Activated CD8-positive, alpha-beta memory T cell treated with anti-CD3 and anti-CD28 coated beads, Interleukin-2, amount 50 U/mL, for 1 hour (primary cell): Measurements from ENCODE around the gene ADAMTS16.

ENCODE experiments used
- DNase-seq: peaks from one replicate; pipeline ENCODE4 v3.0.0-alpha.2; 2020; ENCODE audit errors: extremely low read depth

ADAMTS16 gene

DNA sequence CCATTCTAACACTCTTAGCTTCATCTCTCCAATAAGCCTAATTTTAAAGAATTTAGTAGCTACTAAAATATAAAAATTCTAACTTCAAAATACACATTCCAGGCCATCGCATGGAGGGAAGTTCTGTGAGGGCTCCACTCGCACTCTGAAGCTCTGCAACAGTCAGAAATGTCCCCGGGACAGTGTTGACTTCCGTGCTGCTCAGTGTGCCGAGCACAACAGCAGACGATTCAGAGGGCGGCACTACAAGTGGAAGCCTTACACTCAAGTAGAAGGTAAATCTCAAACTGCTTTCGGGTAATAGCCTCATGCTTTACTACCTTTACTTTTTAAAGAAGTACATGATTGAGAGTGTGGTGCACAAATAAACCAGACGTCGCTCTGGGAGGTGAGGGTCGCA is 94.8 kb downstream of the ADAMTS16 start:
- DNase-seq, result no peak

DNA sequence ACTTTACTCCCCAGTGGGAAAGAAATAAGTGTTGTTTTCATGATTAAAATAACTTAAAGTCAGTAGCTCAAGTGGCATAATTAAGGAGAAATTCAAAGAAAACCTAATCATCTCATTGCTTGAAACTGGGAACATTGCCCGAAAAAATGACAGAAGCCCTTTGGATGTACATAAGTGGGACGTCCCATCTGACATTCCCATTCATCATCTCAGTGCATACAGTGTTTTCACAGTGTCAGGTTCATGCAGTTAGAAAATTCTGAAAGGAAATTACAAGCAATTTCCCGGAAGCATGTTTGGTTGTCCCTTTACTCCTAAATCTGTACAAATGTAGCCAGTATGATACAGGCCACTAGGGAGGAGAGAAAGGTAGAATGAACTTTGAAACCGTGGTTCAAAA is 95.6 kb downstream of the ADAMTS16 start:
- DNase-seq, result no peak

DNA sequence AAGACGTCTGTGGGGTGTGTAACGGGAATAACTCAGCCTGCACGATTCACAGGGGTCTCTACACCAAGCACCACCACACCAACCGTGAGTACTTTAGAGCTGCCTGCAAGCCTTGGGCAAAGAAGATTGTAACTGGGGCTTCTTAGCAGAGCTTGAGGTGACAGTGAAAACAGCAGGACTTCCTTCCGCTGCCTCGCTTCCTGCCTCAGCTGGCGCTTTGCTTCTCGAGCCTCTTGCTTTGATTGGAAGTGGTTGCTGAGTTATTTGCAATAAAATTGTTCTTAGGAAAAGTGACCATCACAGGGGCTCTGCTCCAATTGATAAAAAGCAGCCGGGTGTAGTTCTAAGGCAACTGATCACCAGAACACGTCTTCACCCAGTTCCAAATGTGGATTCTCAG is 99.1 kb downstream of the ADAMTS16 start:
- DNase-seq, result no peak

DNA sequence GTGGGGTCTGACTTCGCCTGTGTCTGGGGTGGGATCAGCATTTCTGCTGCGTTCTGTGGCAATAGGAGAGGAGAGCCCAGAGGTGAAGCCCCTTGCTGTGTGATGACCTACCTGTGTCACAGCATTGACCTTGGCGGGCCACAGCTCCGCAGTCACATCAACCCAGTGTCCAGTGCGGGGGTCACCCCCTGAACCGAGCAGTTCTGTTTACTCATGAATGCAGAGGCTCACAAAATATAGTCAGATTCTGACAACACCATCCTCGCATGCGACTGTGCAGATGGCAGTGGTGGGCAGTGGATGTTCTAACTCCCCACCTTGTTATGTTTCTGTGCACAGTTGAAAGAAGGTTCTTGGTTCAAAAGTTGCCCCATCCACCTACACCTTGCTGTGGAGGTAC is 100.1 kb downstream of the ADAMTS16 start:
- no peak for DNase-seq

DNA sequence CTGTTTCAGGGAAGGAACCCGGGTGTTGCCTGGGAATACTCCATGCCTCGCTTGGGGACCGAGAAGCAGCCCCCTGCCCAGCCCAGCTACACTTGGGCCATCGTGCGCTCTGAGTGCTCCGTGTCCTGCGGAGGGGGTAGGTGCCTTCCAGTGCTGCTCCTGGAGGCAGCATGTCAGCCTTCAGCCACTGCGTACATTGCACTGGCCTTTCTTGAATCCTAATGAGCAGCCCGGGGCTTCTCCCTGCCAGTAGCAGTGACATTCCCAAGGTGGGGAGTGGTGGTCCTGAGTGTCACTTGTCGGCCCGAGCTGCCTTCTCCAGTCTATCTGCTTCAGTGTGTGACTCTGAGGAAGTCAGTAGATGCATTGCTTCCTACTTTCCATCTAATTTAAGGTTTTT is 101.9 kb downstream of the ADAMTS16 start:
- no peak for DNase-seq

DNA sequence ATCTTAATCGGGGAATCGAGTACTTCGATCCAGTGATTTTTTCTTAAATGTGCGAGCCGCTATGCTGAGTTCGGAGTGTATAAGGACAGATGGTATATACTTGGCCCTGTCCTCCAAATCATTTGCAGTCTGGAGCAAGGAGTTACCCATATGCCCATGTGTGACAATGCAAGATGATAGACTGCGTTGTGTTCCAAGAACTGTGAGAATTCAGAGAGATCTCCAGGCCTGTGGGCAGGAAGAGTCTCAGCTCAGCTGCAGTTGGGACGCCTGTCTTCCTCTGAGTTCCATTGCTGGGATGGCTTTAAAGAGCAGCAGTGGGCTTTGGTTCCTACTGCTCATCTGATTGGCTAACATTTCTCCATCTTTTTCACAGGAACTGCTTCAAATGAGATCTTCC is 106.6 kb downstream of the ADAMTS16 start:
- DNase-seq, result no peak

DNA sequence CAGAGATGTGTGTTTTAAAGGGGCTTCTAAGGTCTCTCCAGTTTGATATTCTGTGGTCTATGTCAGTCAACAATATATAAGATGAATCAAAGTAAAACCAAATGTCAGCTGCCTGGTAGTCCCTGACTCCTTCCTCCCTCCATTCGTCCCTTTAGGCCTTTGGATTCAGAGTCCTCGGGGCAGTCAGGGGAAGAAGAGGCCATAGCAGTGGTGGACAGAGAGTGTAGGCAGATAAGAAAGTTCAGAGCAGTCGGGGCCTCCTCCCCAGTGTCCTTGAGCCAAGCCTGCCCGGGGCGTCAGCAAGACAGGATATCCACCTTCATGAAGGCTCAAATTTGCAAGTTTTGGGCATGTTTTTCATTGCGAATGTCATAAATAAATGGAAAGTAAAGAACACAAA is 110.6 kb downstream of the ADAMTS16 start:
- no peak for DNase-seq

DNA sequence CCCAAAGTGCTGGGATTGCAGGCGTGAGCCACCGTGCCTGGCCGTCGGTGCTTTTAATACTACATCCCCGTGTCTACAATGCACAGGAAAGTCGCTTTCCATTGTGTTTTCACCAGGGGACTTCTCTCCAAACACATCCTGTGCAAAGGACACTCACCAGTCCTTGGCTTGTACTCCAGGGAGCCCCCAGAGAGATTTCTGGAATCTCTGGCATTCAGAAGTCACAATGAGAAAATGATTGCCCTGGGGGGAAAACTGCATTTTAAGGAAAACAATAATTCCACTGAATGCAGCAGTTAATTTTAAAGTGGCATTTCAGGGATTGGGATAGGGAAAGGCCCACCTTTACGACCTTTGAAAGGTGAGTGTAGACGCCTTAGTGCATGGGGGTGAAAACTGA is 112.0 kb downstream of the ADAMTS16 start:
- no peak for DNase-seq

DNA sequence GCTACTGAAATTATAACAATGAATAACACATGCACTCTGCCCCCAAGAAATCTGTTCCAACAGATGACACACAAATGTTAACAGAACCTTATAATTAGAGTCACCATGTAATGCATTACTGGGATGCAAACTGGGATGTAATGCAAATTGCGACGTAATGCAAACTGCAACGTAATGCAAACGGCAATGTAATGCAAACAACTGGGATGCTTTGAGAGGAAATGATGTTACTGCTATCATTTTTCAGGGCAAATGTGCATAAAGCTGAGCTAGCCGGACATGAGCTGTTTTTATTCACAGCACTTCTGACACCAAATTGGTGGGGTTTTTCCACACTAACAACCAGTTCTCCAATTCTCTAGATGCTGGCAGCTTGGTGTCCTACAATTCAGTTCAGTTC is 117.2 kb downstream of the ADAMTS16 start:
- DNase-seq, result no peak

DNA sequence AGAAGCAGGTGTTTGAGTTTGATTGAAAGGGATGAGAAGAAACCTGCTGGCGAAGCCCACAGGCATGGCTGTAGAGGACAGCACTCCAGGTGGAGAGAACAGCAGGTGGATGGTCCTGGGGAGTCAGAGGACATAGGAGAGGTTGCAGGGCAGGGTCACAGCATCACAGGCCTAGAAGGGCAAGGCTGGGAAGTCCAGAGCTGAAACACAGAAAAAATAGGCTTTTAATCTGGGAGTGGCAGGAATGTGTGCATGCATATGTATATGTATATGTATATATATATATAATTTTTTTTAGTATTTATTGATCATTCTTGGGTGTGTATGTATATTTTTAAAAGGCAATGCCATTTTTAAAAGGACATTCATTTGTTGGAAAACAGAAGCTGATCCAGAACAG is 118.4 kb downstream of the ADAMTS16 start:
- DNase-seq, result no peak

DNA sequence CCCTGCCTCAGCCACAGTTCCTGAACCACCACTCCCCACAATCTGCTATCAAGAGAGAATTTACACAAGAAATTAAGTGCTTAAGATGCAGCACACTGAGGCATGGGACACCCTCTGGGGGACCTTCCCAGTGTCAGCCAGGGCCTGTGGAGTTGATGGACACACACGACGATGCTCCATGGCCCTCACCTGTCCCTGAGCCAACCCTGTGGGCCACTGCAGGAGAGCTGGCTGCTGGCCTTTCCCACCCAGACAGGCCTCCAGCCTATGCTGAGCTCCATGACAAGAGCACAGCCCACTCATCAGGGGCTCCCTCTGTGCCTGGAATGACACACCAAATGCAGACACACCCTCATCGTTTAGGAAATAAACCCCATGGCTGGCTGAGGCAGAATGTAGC is 124.6 kb downstream of the ADAMTS16 start:
- DNase-seq, result no peak

DNA sequence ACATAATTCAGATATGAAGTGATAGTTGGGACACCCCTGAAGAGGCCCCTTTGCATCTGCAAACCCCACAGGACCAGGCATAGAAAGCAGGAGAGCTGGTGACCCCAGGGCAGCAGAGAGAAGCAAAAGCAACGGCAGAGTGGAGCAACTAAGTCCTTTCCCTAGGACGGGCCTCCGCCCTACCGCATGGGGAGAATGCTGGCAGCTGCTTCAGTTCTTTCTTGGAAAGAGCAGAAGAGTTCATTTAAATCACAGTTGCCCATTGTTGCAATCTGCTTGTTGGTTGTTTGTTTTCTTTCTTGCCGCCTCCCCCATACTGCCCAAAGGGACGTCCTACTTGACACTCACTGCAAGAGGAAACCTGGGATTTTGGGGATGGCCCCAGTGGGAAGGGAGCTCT is 126.2 kb downstream of the ADAMTS16 start:
- DNase-seq, result no peak

DNA sequence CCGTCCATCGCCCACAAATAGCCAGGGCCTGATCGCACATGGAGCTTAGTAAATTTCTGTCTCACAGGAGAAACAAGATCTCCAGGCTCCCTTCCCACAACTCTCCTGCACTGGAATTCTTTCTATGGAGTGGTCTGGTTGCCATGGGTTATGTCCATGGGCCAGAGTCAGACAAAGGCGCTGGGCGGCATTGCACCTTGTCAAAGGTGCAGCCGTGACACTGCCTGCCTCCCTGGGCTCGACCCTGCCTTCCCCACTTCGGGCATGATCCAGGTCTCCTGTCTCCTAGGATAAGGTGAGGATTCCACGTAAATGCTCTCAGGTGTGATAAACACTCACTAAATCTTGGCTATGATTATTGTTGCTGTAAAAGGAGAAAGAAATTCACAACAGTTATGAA is 130.0 kb downstream of the ADAMTS16 start:
- DNase-seq, result no peak

DNA sequence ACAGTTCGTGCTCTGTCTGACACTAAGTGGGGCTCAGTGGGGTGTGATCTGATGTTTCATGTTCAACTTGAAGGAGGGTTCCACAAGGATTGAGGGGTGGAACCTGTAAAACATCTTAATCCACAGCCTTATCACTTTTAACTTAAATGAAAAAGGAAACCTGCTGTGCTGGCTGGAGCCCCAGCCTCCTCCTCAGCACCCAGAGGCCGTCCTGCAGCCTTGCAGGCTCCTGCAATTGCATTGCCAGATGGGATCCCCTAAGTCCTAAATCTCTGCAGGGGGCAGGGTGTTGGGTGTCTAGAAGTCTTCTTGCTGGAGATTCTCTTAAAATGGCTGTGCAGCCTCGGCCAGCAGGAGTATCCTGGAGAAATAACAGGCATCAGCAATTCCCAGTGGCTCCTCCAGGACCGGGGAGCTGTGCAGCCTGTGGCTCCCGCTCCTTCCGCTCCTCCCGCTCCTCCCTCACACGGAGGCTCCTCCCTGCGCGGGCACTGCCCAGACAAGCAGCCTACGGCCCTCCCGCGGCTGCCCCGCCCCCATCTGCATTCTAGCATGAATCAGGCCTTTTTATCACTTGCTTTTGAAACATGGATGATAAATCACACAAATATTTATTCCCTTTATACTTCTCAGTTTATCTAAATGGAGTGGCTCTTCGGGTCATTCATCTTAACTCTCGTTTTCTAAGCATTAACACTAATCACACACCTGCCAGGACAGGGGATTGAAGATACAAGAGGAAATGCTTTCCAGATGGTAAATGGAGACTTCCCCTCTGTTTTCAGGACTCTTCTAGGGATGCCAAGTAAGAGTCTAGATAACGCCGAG is 131.0 kb downstream of the ADAMTS16 start:
- no peak for DNase-seq

DNA sequence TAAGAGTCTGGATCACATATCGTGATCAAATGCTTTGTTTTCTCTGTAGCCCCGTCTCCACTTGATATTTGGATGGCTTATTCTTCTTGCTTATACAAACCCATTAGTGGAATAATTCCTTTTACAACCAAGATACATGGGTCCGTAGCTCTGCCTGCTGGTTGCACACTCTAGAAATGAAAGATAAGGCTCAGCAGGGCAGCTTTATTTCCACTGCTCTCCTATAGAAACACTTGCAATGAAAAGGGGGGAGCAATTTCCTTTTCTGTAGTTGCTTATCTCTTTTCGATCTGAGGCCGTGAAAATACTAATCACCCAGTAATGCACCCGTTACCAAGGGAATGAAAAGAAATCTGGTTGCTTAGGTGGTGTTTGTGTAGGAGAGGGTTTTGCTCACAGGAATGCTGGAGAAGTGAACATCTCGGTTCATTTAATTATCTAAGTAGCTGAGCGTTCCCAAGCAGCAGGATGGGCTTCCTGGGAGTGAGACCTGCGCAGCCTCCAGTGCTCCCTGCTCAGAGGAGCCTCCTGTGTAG is 131.7 kb downstream of the ADAMTS16 start:
- DNase-seq, result no peak

DNA sequence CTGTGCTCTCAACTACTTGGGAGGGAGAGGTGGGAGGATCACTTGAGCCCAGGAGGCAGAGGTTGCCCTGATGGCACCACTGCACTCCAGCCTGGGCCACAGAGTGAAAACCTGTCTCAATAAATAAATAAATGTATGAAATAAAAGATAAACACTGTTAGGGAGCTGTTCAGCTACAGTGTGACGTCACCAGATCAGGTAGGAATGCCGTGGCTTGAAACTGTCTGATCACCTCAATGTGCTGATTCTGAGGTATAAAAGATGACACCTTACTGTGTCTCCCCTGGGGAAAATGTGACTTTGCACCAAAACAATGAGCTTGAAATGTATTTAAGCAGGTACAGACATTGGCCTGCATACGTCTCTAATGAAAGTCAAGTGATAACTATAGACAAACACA is 133.3 kb downstream of the ADAMTS16 start:
- no peak for DNase-seq

DNA sequence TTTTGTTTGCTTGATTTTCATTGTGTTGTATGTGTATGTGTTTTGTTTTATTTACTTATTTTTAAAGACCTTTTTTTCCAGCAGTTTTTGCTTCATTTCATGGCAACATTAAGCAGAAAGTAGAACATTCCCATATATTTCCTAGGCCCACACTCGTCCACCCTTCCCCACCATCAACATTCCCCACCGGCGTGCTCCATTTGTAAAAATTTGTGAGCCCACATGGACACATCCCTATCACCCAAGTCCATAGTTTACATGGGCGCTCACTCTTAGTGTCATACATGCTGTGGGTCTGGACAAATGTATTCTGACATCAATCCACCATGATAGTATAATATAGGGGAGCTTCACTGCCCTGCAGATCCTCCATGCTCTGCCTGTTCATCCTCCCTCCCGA is 133.8 kb downstream of the ADAMTS16 start:
- no peak for DNase-seq

DNA sequence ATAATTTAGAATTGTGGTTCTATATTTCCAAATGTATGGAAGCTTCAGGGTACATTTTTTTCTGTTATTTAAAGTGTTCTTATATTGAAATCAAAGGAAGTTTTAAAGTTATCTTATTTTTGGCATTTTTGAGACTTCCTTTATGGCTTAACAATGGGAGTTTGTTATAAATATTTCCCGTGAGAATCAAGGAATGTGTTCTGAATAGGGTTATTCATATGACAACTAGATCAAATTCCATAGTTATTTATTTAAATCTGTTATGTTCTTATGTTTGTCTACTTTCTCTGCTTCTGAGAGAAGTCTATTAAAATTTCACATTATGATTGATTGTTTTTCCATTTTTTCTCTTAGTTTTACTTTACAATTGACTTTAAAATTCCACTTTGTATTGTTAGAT is 135.1 kb downstream of the ADAMTS16 start:
- DNase-seq, result no peak

DNA sequence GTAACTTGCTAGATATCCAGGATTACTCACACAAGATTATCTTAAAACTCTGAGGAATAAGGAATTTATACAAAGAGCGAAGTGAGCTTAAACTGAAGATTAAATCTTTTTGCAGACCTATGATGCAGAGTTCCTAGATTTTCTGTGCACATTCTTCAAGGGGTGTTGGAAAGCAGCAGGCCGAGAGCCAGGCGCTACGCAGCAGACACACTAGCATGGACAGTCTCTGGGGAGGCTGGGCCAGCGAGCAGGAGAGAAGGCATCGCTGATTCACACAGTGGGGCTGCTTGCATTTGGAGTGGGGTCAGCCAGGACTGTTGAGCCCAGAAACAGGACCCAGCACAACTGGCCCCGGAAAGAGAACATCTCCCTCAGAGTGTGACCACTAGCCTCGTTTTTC is 136.3 kb downstream of the ADAMTS16 start:
- DNase-seq, result no peak

DNA sequence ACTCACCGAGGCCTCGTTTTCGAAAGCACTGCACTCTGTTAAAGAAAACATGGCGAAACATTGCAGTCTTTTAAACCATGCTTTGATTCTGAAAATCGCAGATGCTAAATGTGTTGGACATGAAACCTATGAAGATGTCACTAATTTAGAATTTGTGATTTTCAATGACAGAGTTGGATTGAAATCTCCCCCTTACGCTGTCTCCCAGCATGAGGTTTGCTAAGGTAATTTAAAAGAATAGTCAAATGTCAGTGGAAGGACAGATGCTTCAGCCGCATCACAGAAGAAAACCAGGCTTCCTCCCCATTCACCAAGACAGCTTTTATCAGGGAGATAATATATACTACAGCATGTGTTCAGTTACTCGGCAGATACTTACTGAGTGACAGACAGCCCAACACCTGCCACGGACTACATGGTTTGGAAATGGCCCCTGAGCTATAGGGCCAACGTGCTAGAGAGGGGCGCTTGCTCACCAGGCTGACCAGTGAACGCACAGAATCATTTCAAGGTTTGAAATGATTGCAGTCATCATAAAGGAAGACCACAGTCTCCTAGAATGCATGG is 136.9 kb downstream of the ADAMTS16 start:
- DNase-seq, result no peak

DNA sequence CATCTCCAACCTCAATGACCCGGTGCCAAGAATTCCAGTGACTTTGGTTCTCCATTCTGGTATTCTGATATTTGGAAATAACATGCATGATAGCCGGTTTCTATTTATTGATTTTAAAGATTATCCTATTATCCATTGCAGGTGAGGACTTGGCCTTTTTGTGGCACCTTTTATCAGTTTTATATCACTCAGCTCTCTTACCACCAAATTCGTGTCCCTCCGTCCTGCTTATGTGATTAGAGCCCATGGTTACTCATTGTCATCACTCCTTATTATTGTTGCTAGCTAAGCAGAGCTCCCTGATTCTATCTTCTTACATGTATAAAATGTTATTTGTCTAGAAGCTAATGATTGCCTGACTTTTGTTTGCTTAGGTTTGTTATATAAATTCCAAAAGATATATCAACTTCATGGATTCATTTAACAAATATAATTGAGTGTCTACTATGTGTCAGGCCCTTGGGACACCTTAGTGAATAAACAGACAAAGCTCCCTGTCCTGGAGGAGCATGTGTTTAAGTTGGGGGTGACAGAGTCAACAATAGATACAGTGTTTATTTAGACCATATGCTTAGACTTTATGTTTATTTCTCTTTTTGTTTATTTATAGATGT is 138.2 kb downstream of the ADAMTS16 start:
- DNase-seq, result no peak

DNA sequence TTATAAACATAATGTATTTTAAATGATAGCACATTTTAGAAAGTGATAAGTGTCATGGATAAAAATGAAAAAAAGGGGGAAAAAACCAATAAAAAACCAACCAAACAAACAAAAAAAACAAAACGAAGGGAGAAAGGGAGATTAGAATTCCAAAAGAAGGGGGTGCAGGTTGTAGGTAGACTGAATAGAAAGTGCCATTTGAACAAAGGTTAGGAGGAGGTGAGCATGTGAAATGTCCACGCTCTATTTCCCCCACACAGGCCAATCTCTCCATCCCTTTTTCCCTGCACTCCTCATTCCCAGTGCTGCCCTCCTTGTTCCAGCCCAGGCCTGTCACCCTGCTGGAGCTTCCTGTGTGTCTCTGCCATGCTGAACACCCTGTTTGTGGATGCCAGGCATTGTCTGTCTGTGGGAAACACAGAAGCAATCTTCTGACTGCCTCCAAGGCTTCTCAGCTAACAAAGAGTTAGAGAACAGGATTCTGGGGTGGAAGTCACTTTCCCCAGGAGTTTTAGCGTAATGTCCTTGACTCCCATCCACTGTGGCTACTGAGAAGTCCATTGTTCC is 138.8 kb downstream of the ADAMTS16 start:
- no peak for DNase-seq

DNA sequence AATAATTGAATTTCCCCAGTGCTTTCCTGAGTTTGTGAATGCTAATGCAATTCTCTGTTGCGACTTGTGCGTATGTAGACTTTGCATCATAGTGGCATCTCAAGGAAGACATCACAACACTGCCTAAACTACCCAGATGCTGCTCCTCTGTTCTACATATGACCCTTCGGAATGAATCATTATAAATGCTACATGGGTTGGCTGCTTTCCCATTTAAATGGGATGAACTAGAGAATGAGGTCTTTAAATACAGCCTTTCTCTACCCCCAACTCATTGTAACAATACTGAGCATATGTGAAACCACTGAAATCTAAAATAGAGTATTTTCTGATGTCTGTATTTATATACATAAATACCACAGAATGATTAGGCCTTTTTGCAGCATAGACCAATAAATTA is 145.8 kb downstream of the ADAMTS16 start:
- DNase-seq, result no peak
